AG08395 (cell line): ENCODE measurements around the gene SOX15.

ENCODE experiments used
- DNase-seq: peaks from one replicate; pipeline ENCODE4 v3.0.0; 2012; ENCODE audit warnings: mixed read lengths, low spot score

Gene SOX15

DNA sequence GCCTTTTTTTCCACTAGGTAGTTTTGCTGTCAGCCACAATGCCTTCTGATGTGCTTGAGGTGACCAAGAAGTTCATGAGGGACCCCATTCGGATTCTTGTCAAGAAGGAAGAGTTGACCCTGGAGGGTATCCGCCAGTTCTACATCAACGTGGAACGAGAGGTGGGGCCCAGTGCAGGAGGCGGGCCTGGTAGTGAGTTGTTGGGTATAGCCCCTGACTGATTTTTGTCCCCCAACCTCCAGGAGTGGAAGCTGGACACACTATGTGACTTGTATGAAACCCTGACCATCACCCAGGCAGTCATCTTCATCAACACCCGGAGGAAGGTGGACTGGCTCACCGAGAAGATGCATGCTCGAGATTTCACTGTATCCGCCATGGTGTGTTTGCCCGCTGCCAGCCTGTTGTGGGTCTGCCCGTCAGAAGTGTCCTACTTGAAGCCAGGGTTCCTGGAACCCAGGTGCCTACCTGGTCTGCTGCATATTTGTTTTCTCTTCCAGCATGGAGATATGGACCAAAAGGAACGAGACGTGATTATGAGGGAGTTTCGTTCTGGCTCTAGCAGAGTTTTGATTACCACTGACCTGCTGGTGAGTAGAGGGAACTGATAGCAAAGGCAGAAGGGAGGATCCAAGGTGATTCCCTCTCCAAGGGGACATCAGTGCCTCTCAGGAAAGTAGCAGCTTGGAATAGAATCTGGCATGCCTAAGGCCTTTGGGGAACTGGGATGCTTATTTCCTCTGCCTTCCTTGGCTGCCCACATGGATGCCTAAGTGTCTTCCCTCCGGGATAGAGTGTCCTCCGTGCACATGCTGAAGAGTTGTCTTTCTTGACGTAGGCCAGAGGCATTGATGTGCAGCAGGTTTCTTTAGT is 12.3 kb downstream of the SOX15 start:
- DNase-seq: no peak

- no peak for DNase-seq
These were observed 13.4 kb downstream of the SOX15 start for GRCh38 chr17:7576432-7576937.

DNA sequence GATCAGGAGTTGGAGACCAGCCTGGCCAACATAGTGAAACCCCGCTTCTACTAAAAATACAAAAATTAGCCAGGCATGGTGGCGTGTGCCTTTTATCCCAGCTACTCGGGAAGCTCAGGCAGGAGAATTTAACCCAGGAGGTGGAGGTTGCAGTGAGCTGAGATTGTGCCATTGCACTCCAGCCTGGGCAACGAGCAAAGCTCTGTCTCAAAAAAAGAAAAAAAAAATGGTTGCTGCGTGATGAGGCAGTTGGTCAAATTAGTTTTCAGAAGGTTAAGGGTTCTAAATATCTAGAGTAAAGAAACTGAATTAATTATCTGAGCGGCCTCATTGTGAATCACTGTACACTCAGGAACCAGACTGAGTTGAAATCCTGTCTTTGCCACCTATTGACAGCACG is 13.9 kb downstream of the SOX15 start:
- DNase-seq: no peak

DNA sequence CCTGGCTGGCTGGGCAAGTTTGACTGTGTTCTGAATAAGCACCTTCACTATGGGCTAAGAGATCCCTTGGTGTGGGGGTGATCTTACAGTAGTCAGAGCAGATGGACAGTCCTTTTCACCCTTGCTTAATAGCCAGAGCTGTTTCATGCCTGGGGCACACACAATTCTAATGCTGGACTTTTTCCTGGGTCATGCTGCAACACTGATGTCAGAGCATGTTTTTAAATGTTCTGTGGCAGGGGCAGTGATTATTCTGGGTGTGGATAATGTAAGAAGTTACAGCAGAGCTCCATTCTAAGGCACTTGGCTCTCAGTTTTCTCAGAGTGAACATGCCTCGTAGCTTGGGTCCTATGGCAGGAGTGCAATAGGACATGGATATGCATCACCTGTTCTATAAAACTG is 14.4 kb downstream of the SOX15 start:
- no peak for DNase-seq

DNA sequence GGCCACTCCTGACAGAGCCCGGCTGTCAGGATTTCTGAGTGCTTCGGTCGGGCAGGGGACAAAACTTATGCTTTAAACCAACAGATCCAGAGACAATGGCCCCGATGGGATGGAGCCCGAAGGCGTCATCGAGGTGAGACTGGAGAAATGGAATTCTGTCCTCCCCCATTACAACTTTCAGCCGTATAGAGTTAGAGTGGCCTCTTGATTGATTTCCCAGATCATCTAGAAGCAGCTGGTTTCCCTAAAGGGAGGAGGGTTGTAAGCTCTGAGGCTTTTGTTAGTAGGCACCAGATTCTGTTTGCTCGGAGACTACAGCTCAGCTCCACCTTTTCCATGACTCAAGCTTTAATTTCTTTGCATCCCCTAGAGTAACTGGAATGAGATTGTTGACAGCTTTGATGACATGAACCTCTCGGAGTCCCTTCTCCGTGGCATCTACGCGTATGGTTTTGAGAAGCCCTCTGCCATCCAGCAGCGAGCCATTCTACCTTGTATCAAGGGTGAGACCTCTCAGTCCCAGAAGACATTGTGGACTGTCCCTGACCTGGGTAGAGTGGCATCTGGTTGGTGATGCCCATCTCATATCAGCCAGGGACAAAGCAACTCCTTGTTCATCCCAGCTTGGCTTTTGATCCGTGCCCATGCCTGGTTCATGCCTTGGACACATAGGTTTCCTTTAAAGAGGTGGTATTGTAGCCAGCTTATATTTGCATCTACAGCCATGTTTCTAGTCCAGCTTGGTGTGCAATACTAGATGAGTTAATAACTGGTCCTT is 15.5 kb downstream of the SOX15 start:
- DNase-seq: no peak

- peak; percentile 90 for DNase-seq
These were observed 16.4 kb downstream of the SOX15 start for GRCh38 chr17:7573324-7574080.

DNA sequence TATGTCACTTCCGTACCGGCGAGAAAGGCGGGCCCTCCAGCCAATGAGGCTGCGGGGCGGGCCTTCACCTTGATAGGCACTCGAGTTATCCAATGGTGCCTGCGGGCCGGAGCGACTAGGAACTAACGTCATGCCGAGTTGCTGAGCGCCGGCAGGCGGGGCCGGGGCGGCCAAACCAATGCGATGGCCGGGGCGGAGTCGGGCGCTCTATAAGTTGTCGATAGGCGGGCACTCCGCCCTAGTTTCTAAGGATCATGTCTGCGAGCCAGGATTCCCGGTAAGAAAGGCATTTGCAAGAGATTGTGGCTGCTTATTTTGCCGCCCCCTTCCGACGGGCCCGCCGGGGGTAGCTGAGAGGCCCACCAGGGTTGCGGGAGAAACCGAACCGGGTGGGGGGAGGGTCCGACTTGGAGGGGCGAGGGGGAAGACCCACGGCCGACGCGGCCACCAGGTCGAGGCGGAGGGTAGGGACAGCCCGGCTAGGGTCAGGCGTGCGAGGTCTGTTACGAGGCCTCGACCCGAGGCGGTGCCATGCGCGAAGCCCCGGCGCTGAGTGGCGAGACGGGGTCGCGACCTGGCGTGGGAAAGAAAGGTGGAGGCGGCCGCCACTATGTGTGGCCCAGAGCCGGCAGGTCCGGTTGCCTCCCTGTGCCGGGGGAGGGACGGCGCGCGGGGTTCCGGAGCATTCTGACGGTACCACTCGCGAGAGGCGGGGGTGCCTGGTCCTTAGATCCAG is 17.1 kb downstream of the SOX15 start:
- DNase-seq: peak; percentile 99

DNA sequence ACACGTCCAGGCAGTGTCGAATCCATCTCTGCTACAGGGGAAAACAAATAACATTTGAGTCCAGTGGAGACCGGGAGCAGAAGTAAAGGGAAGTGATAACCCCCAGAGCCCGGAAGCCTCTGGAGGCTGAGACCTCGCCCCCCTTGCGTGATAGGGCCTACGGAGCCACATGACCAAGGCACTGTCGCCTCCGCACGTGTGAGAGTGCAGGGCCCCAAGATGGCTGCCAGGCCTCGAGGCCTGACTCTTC is 17.6 kb downstream of the SOX15 start:
- DNase-seq: no peak

- no peak for DNase-seq
These were observed 19.5 kb downstream of the SOX15 start for GRCh38 chr17:7570351-7570750.

GRCh38 chr17:7569571-7569970 is 20.3 kb downstream of the SOX15 start:
- DNase-seq: no peak

DNA sequence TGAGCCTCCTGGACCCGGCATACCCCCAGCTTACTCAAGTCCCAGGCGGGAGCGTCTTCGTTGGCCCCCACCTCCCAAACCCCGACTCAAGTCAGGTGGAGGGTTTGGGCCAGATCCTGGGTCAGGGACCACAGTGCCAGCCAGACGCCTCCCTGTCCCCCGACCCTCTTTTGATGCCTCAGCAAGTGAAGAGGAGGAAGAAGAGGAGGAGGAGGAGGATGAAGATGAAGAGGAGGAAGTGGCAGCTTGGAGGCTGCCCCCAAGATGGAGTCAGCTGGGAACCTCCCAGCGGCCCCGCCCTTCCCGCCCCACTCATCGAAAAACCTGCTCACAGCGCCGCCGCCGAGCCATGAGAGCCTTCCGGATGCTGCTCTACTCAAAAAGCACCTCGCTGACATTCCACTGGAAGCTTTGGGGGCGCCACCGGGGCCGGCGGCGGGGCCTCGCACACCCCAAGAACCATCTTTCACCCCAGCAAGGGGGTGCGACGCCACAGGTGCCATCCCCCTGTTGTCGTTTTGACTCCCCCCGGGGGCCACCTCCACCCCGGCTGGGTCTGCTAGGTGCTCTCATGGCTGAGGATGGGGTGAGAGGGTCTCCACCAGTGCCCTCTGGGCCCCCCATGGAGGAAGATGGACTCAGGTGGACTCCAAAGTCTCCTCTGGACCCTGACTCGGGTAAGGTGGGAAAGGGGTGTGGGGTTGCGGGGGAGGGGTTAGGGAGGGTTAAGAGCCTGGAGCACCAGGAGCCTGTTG is 26.6 kb downstream of the SOX15 start:
- no peak for DNase-seq

- DNase-seq: no peak
These were observed 27.7 kb downstream of the SOX15 start for GRCh38 chr17:7562208-7562605.

DNA sequence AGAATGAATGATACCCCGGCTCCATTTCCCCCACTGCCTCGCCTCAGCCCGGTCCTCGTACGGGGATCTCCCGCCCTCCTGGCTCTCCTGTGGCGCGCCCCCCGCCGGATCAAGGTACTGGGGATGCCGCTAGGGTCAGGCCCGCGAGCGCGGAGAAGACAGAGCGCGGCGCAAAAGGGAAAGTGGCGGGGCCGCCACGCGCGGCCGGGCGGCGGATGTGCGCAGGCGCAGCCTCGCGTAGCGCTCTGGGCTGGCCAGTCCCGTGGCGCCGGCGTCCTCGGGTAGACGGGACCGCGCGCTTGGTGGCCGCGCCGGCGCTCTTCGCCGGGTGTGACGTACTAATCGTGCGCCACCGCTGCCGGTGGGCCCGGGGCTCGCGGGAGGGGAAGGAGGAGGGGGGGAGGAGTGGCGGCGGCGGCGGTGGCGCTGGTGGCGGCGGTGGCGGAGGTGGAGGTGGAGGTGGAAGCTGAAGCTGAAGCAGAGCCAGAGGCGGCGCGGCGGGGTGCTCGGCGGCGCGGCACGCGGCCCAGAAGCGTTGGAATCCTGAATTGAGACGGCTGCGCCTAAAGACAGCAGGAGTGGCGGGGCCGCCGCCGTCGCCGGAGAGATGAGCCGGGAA is 28.2 kb downstream of the SOX15 start, which contains the start of gene SENP3:
TSS of gene SENP3 (plus strand) at position 331 of the 619 bp plus-strand sequence. CDS start 1,158 bp downstream, outside the sequence.
- DNase-seq: peak; percentile 99

- peak; percentile 92 for DNase-seq
These were observed 28.8 kb downstream of the SOX15 start for GRCh38 chr17:7561028-7561575.

GRCh38 chr17:7560172-7561027 is 29.5 kb downstream of the SOX15 start:
- peak; percentile 44 for DNase-seq

DNA sequence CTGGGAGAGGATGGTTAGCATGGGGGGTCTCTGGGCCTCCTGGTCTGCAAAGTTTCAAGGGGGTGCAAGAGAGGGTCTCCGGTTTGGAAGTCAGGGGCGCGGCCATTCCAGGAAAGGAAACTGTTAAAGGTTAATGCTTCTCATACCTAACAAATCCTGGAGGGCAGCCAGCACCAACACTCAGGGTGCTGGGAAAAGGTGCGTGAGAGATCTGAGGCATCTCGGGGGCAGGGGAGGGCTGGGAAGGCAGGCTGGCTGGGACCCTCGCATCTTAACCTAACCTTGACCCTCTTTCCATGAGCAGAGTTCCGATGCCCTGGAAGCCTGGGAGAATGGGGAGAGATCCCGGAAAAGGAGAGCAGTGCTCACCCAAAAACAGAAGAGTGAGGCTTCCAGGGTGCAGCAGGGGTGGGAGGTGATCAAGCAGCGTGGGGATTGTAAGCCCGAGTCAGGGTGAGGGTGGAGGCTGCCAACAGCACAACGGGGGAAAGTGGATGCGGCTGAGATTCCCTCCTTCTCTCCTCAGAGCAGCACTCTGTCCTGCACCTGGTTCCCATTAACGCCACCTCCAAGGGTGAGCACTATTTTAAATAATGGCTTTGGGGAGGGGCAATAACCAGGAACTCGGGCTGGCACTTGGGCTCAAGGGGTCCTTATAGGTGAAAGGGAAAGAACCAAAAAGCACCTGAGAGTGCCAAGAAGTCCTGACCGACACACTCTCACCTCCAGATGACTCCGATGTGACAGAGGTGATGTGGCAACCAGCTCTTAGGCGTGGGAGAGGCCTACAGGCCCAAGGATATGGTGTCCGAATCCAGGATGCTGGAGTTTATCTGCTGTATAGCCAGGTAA is 30.3 kb downstream of the SOX15 start:
- no peak for DNase-seq

- DNase-seq: no peak
These were observed 31.2 kb downstream of the SOX15 start, which contains the start of gene TNFSF13 for GRCh38 chr17:7558544-7559319. Gene TNFSF13, plus strand, starts transcription at chr17:7558750. Its CDS starts 290 bp downstream, at chr17:7559040.
